K562 (cell line): ENCODE results near the gene EYA2. TPM values are rescaled to one million over a fixed set of nuclear protein-coding genes. Genes with fewer than 3 reads are reported as not detected.

Experiments used
- ATAC-seq: fragments of 200-7000 bp; cut with Tn5 transposase; 3 replicates; pipeline ENCODE4 v1.9.1; 2020; ENCODE audit warnings: moderate library complexity
- BruUV-seq: library from RNA; stranded (reverse); fragments of 400-500 nt; replicated peaks from 2 replicates; lab custom pipeline; 2021; lab: Mats Ljungman, UMichigan
- CTCF ChIA-PET: fragments of 300-600 bp; formaldehyde crosslinking; extraction: SDS; loops from one replicate; lab custom pipeline; 2021; ENCODE audit warnings: low intra/inter-chr PET ratio; lab: Yijun Ruan, JAX
- POLR2A ChIA-PET: fragments of 300-600, 350-650 bp; sonication (Branson Sonifier 250); formaldehyde crosslinking; extraction: SDS; loops from one replicate; lab custom pipeline; 2021; ENCODE audit warnings: antibody characterized with exemption, inconsistent platforms; lab: Yijun Ruan, JAX
- DNase-seq, 4 experiments: peaks; one replicate each; pipeline versions ENCODE4 v3.0.0 to v3.0.0-alpha.2; 2011 to 2018; ENCODE audit warnings: low spot score in 3 of 4, mixed read lengths in 3 of 4; ENCODE audit errors: extremely low read depth in 1 of 4
- FAIRE-seq: peaks from 2 replicates; lab custom pipeline; 2011; peaks lifted over from hg19 to GRCh38; lab: Jason Lieb, UNC
- H2AFZ ChIP-seq: 2 replicates; pipeline ENCODE4 v1.6.0; 2011; ENCODE audit warnings: low read depth, low read length, control low read depth, inconsistent platforms
- H3K27ac ChIP-seq: fragments of 200-600 bp; 3 replicates; pipeline ENCODE4 v1.8.0; 2011; ENCODE audit warnings: low read depth, mild to moderate bottlenecking, control low read depth, inconsistent platforms, low read length, moderate library complexity, mixed read lengths; ENCODE audit errors: extremely low read depth
- H3K27me3 ChIP-seq, 2 experiments: fragments of 300-600 bp in 1 of 2; 2 replicates in 1 of 2; 3 replicates in 1 of 2; pipeline versions ENCODE4 v1.6.0 to v1.8.0; 2011; ENCODE audit warnings: inconsistent platforms in 2 of 2, low read length in 2 of 2, mild to moderate bottlenecking in 1 of 2, mixed read lengths in 1 of 2, moderate library complexity in 1 of 2; ENCODE audit not compliant: control insufficient read depth in 2 of 2, insufficient read depth in 2 of 2
- H3K36me3 ChIP-seq: fragments of 300-600 bp; 3 replicates; pipeline ENCODE4 v1.8.0; 2011; ENCODE audit warnings: mild to moderate bottlenecking, low read length, inconsistent platforms; ENCODE audit not compliant: control insufficient read depth, insufficient read depth
- H3K4me1 ChIP-seq, 2 experiments: fragments of 200-600 bp in 1 of 2; replicated peaks in 1 of 2; 2 replicates in 1 of 2; 3 replicates in 1 of 2; pipeline versions ENCODE4 v1.5.1 to v1.8.0; 2011; ENCODE audit warnings: inconsistent platforms in 2 of 2, low read length in 2 of 2, mild to moderate bottlenecking in 1 of 2, mixed read lengths in 1 of 2, moderate library complexity in 1 of 2; ENCODE audit not compliant: control insufficient read depth in 2 of 2, insufficient read depth in 2 of 2
- H3K4me2 ChIP-seq: 2 replicates; pipeline ENCODE4 v1.6.1; 2011; ENCODE audit warnings: low read length, control low read depth, inconsistent platforms, mixed read lengths; ENCODE audit not compliant: insufficient read depth
- H3K4me3 ChIP-seq: fragments of 200-600 bp; sonication (generic), shearing (Covaris generic); 2 replicates; pipeline ENCODE4 v1.5.1; 2016; ENCODE audit warnings: control low read depth, inconsistent platforms
- H3K79me2 ChIP-seq: fragments of 200-600 bp; 3 replicates; pipeline ENCODE4 v1.8.0; 2011; ENCODE audit warnings: low read length, inconsistent platforms; ENCODE audit not compliant: control insufficient read depth, insufficient read depth
- H3K9ac ChIP-seq, 2 experiments: 2 replicates each; pipeline versions ENCODE4 v1.6.0 to v1.6.1; 2011; ENCODE audit warnings: low read depth in 2 of 2, low read length in 2 of 2, control low read depth in 1 of 2, inconsistent platforms in 1 of 2, mild to moderate bottlenecking in 1 of 2, mixed read lengths in 1 of 2; ENCODE audit not compliant: insufficient read depth in 1 of 2
- H3K9me1 ChIP-seq: one replicate; pipeline ENCODE4 v1.6.0; 2011; ENCODE audit warnings: inconsistent platforms, mild to moderate bottlenecking, low read length, moderate library complexity; ENCODE audit not compliant: control insufficient read depth, insufficient read depth
- H3K9me3 ChIP-seq: replicated peaks from 2 replicates; pipeline ENCODE4 v1.5.1; 2011; ENCODE audit warnings: low read depth, low read length, inconsistent platforms; ENCODE audit not compliant: control insufficient read depth, insufficient read depth
- H4K20me1 ChIP-seq: replicated peaks from 2 replicates; pipeline ENCODE4 v1.6.1; 2011; ENCODE audit warnings: low read length, inconsistent platforms, mixed read lengths; ENCODE audit not compliant: control insufficient read depth, insufficient read depth
- CAMTA2 ChIP-seq: fragments of 250-450 bp; sonication (Bioruptor Pico); conservative IDR thresholded peaks from 2 replicates; pipeline ENCODE4 v1.5.1; 2022
- CHD2 ChIP-seq: IDR thresholded peaks from 2 replicates; pipeline ENCODE4 v1.6.1; 2011; ENCODE audit warnings: low read depth, low read length
- EP400 ChIP-seq: fragments of 450-650 bp; IDR thresholded peaks from 2 replicates; pipeline ENCODE4 v1.6.1; 2017; ENCODE audit warnings: antibody characterized with exemption, mild to moderate bottlenecking, moderate library complexity
- ETV5 ChIP-seq: sonication (generic); formaldehyde crosslinking; IDR thresholded peaks from 2 replicates; pipeline ENCODE4 v1.4.0; 2020; ENCODE audit warnings: low read depth, mild to moderate bottlenecking, missing genetic modification reagents
- GABPB2 ChIP-seq: fragments of 250-450 bp; sonication (Bioruptor Pico); conservative IDR thresholded peaks from 2 replicates; pipeline ENCODE4 v1.5.1; 2021; ENCODE audit warnings: mild to moderate bottlenecking
- HIVEP1 ChIP-seq: fragments of 250-450 bp; sonication (Bioruptor Pico); IDR thresholded peaks from 2 replicates; pipeline ENCODE4 v1.4.0; 2020; ENCODE audit warnings: mild to moderate bottlenecking
- NFIX ChIP-seq: fragments of 250-450 bp; sonication (Bioruptor Pico); IDR thresholded peaks from 2 replicates; pipeline ENCODE4 v1.4.0; 2020; ENCODE audit warnings: low read depth, mild to moderate bottlenecking, moderate library complexity
- PHF8 ChIP-seq: fragments of 200-600 bp; sonication (generic); IDR thresholded peaks from 2 replicates; pipeline ENCODE4 v1.6.1; 2012; ENCODE audit warnings: mixed run types, mild to moderate bottlenecking, inconsistent platforms, low read length, moderate library complexity, borderline replicate concordance
- POLR2G ChIP-seq: fragments of 200-400 bp; formaldehyde crosslinking; IDR thresholded peaks from 2 replicates; pipeline ENCODE4 v1.6.1; 2017; ENCODE audit warnings: low read depth, mild to moderate bottlenecking, antibody characterized with exemption, low read length, moderate library complexity
- TBP ChIP-seq: optimal IDR thresholded peaks from 2 replicates; pipeline ENCODE3; 2011; ENCODE audit warnings: low read depth, low read length, improper control_type of control experiment
- ZBTB1 ChIP-seq: sonication (generic); formaldehyde crosslinking; IDR thresholded peaks from 2 replicates; pipeline ENCODE4 v1.8.1; 2023; ENCODE audit warnings: missing genetic modification reagents, low read depth, mild to moderate bottlenecking, borderline replicate concordance
- ZKSCAN3 ChIP-seq: fragments of 250-450 bp; sonication (Bioruptor Pico); IDR thresholded peaks from 2 replicates; pipeline ENCODE4 v1.4.0; 2020
- ZNF124 ChIP-seq: sonication (generic); formaldehyde crosslinking; IDR thresholded peaks from 2 replicates; pipeline ENCODE4 v1.8.1; 2022; ENCODE audit warnings: missing genetic modification reagents
- WGBS: fragments of 100-300 bp; shearing (Covaris generic); methylation state at CpG from one replicate; pipeline ENCODE4 v1.1.6; 2016; ENCODE audit warnings: low coverage, mixed read lengths; ENCODE audit not compliant: insufficient coverage; ENCODE audit errors: missing lambda C conversion rate; 5-methylcytosine and 5-hydroxymethylcytosine counted together
- in situ Hi-C: fragments of 300-500 bp; cut with MboI; formaldehyde crosslinking; loops from 4 replicates; pipeline ENCODE4 v1.15.0; 2018; ENCODE audit warnings: inconsistent platforms, mixed read lengths
- intact Hi-C: fragments of 100-400 bp; cut with micrococcal nuclease; formaldehyde crosslinking; loops from 2 replicates; pipeline ENCODE4 v1.14.2; 2022
- polyA plus RNA-seq, 8 experiments: library from polyadenylated mRNA; depleted of rRNA in 4 of 8; stranded (reverse) in 5 of 8; unstranded in 3 of 8; fragments of >200 nt; fragmentation: Nextera tagmentation in 2 of 8; fragmentation: Illumina TruSeq in 1 of 8; extraction: Ambion mirVana in 2 of 8; extraction: Trizol in 1 of 8; gene quantifications; 2 replicates each; pipeline versions ENCODE4 v1.2.1 to v1.2.3, GENCODE V29; 2011 to 2014; ENCODE audit warnings: inconsistent platforms in 1 of 8, missing spikeins in 1 of 8
- total RNA-seq, 7 experiments: library from RNA; depleted of rRNA in 6 of 7; stranded (reverse); fragments of >200 nt in 6 of 7; fragmentation: Illumina TruSeq in 2 of 7; extraction: Trizol in 2 of 7; gene quantifications; 2 replicates each; pipeline versions ENCODE4 v1.2.1 to v1.2.3, GENCODE V29; 2011 to 2021; ENCODE audit warnings: low replicate concordance in 1 of 7
- TF ChIP-seq, protein P1 (sequence below): IDR thresholded peaks from 2 replicates; pipeline ENCODE4 v1.6.1; 2012; ENCODE audit warnings: low read depth, low read length, improper control_type of control experiment, borderline replicate concordance
- TF ChIP-seq, protein P2 (sequence below), 3 experiments: fragments of 200-800 bp in 1 of 3; fragments of 250-450 bp in 1 of 3; fragments of 450-650 bp in 1 of 3; sonication (Bioruptor Pico) in 1 of 3; sonication (Bioruptor generic) in 1 of 3; formaldehyde crosslinking in 1 of 3; IDR thresholded peaks; 2 replicates each; pipeline versions ENCODE4 v1.6.1 to v1.8.0; 2016 to 2022; ENCODE audit warnings: mild to moderate bottlenecking in 2 of 3, missing genetic modification characterization in 2 of 3, missing compliant biosample characterization in 1 of 3, moderate library complexity in 1 of 3

The EYA2 gene
- total and polyA plus RNA-seq, 9 of the 15 experiments (the other 6 are each of a cell fraction or from before 2014, with no cell fraction given) = 0.03 TPM; not detected in 8

DNA sequence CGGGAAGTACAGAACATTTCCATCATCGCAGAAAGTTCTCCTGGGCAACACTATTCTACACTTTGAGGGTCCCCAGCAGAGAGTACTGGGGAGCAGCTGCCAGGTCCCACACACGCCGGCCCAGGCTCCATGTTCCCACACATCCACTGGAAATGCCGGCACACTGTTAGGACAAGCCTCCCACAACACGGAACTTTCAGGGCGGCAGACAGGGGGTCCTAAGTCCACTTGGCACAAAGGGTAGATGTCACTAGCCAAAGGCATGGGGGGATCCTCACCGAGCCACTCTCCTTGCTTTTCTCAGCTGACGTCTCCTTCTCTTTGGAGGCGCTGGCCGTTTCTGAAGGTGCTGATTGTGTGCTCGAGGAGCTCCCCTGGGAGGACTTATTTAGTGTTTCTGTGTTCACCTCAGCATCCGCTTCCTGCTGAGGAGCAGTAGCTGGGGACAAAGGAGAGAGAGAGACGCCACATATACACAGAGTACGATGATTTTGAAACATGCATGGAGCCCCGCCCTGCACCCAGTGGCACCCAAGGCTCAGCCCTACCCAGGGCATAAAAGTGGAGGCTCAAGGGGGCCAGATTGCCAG, 326.5 kb downstream of the EYA2 start:
- intact Hi-C loops = no loop called here
- peaks cover 66% of the 10 kb centered on the region for H3K79me2 ChIP-seq
- ChIA-PET CTCF (no interaction called here), POLR2A (interaction anchor here (2.1 kb wide), 1 partner anchor 14 kb away, joined by 4 read pairs; no protein-coding TSS in a partner anchor)
- H2AFZ ChIP-seq = no peak overlapping the region
- WGBS = 95% methylated on average over 13 of the region's 16 CpGs
- no peaks in the 10 kb centered on the region for H3K9me1 ChIP-seq
- H4K20me1 ChIP-seq = peaks cover 13% of the 10 kb centered on the region; the same call in 1 of the 2 replicates
- DNase-seq (no peak), ATAC-seq (no peak), FAIRE-seq (no peak)
- H3K36me3 ChIP-seq = peaks cover 94% of the 10 kb centered on the region
- H3K4me2 ChIP-seq = no peak overlapping the region
- no peaks in the 10 kb centered on the region for H3K9me3 ChIP-seq
- no peak overlapping the region for H3K27ac ChIP-seq
- H3K4me3 ChIP-seq = no peak overlapping the region
- H3K27me3 ChIP-seq = no peaks in the 10 kb centered on the region; a peak in 1 of 5 replicates
- peaks cover 0 to 4% of the 10 kb centered on the region in 2 experiments; a peak in 2 of 5 replicates for H3K4me1 ChIP-seq
- H3K9ac ChIP-seq = peak overlapping the region in 1 of 2 experiments; percentile 27; a peak in 1 of 4 replicates
- BruUV-seq = no TSS peak
- in situ Hi-C loops = no loop called here
- TF ChIP-seq GABPB2 (CRISPR knock-in tag) (no peak), EP400 (no peak), NFIX (no peak), POLR2G (0 out of 2 replicates have a peak, but pooled peaks have one; percentile 6), HIVEP1 (CRISPR knock-in tag) (no peak), ETV5 (CRISPR knock-in tag) (no peak), CAMTA2 (CRISPR knock-in tag) (no peak), TBP (no peak), ZBTB1 (CRISPR knock-in tag) (no peak), PHF8 (no peak), CHD2 (no peak), ZNF124 (no peak), ZKSCAN3 (no peak)
- TF ChIP-seq, protein P1, sequence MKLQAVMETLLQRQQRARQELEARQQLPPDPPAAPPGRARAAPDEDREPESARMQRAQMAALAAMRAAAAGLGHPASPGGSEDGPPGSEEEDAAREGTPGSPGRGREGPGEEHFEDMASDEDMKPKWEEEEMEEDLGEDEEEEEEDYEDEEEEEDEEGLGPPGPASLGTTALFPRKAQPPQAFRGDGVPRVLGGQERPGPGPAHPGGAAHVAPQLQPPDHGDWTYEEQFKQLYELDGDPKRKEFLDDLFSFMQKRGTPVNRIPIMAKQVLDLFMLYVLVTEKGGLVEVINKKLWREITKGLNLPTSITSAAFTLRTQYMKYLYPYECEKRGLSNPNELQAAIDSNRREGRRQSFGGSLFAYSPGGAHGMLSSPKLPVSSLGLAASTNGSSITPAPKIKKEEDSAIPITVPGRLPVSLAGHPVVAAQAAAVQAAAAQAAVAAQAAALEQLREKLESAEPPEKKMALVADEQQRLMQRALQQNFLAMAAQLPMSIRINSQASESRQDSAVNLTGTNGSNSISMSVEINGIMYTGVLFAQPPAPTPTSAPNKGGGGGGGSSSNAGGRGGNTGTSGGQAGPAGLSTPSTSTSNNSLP = no peak
- TF ChIP-seq, protein P2, sequence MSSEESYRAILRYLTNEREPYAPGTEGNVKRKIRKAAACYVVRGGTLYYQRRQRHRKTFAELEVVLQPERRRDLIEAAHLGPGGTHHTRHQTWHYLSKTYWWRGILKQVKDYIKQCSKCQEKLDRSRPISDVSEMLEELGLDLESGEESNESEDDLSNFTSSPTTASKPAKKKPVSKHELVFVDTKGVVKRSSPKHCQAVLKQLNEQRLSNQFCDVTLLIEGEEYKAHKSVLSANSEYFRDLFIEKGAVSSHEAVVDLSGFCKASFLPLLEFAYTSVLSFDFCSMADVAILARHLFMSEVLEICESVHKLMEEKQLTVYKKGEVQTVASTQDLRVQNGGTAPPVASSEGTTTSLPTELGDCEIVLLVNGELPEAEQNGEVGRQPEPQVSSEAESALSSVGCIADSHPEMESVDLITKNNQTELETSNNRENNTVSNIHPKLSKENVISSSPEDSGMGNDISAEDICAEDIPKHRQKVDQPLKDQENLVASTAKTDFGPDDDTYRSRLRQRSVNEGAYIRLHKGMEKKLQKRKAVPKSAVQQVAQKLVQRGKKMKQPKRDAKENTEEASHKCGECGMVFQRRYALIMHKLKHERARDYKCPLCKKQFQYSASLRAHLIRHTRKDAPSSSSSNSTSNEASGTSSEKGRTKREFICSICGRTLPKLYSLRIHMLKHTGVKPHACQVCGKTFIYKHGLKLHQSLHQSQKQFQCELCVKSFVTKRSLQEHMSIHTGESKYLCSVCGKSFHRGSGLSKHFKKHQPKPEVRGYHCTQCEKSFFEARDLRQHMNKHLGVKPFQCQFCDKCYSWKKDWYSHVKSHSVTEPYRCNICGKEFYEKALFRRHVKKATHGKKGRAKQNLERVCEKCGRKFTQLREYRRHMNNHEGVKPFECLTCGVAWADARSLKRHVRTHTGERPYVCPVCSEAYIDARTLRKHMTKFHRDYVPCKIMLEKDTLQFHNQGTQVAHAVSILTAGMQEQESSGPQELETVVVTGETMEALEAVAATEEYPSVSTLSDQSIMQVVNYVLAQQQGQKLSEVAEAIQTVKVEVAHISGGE (CRISPR knock-in tag; IDR thresholded peaks at IDR 0.05) = peak in 1 of 3 experiments; percentile 66; a peak in 1 of 6 replicates
